Activated naive CD4-positive, alpha-beta T cell (primary cell): ENCODE results near the gene USP16.

Experiments
- DNase-seq, 4 experiments: peaks; one replicate each; lab custom pipeline; 2025; lab: John Stamatoyannopoulos, UW

USP16 gene

DNA sequence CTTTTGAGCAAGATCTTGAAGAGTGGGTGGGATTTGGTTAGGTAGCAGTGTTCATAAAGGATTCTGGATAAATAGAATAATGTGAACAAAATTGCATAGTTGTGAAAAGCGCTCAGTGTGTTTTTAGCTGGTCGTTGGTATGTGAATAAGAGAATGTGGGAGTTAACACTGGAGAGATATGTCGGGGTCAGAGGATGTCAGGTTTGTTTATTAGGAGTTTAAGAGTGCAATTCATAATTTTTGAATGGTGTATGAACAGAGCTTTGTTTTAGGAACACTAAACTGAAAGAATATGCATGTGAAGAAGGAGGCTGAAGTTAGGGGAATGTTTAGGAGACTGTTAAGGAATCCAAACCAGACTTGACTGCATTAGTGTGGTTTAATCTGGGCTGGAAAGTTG is 9.4 kb downstream of the USP16 start:
- no peak for DNase-seq

DNA sequence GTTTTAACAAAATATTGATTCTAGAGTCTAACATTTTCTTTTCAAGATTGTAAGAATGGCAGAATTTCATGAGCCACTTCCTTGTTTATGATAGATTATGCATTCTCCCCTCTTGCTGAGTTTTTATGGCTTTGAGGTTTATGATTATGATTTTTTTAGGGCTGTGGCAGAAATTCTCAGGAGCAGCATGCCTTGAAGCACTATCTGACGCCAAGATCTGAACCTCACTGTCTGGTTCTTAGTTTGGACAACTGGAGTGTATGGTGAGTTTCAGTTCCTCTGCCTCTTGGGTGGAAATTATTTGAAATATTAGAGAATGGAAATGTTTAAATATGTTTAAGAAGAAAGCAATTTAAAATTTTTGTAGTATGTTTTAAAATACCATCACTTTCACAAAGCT is 10.2 kb downstream of the USP16 start:
- DNase-seq: no peak

DNA sequence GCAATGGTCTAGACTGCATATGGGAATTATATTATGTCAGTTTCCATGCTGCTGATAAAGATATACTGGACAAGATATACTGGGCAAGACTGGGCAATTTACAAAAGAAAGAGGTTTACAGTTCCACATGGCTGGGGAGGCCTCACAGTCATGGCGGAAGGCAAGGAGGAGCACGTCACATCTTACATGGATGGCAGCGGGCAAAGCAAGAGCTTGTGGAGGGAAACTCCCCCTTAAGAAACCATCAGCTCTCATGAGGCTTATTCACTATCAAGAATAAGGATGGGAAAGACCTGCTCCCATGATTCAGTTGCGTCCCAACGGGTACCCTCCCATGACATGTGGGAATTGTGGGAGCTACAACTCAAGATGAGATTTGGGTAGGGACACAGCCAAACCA is 27.8 kb downstream of the USP16 start:
- no peak for DNase-seq

DNA sequence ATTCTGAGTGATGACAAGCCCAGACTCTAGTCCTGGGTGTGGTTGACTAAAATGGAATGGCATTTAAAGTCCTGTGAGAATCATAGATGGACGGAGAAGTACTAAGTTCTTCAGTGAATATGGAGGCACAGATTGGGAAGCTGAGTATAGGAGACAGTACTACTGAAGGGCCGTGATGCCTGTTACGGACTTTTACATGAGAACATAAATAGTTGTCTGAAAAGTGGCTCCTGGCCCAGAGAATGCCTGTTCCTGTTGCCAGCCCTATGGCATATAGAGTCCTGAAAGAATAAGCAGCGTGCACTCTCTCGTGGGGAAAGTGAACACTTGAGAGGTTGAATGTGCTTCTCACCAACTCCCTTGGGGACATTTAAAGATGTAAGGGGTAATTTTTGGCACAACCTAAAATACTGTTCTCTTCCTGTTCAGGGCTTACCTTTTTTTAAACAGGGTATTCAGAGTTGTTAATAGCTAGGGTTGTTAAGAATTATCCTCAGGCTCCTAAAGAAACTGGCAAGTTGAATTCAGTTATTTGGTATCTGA is 28.6 kb downstream of the USP16 start:
- DNase-seq: no peak

DNA sequence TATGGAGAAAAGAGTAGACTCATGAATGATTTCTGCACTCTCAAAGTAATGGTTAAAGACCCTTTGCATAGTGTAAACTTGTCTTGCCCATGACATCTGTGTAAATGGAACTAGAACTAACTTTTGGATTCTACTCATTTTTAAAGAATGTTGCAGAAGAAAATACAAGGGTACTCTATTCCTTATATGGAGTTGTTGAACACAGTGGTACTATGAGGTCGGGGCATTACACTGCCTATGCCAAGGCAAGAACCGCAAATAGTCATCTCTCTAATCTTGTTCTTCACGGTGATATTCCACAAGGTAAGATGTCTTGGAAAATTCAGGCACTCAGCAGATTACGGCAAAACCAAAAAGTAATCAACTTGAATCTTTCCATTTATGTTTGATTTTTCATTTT is 29.2 kb downstream of the USP16 start:
- no peak for DNase-seq

DNA sequence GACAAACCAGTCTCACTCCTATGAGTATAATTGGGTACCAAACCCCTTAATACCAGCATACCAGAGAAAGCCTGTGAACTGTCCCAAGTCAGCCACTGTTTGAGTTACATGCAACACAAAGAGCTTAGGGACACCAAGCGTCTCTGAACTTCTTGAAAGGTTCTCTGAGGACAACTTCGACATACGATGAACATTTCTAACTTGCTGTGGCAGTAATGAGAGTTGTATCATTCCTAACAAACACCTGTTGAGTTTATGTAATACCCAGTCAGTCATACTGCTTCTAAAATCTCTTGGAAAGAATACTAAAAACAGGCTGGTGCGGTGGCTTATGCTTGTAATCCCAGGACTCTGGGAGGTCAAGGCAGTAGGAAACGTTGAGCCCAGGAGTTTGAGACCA is 30.6 kb downstream of the USP16 start:
- no peak for DNase-seq

DNA sequence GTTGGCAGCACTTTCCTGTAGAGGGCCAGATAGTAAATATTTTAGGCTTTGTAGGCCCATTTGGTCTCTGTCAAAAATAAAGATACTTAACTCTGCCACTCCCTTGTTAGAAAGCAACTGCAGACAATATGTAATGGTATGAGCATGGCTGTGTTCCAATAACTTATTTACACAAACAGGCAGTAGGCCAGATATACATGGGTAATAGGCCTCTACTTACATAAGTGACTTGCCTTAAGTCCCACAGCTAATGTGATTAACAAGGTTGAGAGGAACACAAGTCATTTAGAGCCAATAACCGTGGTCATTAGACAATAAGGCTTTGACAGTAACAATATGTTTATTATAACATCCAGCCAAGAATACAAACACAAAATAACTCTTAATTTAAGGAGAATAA is 31.5 kb downstream of the USP16 start:
- DNase-seq: no peak

DNA sequence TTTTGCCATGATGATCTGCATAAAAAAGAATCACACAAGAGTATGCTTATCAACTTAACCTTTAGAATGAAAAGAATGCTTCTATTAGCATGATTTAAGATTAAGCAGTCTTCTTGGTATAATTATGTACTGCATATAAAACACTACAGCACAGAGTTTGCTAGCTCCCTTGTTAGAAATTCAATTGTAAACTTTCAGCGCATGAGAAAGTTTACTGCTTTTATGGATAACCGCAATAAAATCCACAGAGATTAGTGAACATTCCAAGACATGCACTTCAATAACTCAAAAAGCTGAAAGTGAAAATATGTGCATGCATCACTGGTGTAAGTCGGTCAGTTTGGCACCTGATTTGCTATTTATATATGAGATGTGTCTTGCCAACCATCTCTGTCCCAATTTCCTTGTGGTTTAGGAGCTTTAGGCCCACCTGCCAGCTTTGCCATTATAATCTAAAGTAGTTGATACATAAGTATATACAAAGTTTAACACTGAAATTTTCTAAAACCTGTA is 32.1 kb downstream of the USP16 start:
- DNase-seq: no peak

DNA sequence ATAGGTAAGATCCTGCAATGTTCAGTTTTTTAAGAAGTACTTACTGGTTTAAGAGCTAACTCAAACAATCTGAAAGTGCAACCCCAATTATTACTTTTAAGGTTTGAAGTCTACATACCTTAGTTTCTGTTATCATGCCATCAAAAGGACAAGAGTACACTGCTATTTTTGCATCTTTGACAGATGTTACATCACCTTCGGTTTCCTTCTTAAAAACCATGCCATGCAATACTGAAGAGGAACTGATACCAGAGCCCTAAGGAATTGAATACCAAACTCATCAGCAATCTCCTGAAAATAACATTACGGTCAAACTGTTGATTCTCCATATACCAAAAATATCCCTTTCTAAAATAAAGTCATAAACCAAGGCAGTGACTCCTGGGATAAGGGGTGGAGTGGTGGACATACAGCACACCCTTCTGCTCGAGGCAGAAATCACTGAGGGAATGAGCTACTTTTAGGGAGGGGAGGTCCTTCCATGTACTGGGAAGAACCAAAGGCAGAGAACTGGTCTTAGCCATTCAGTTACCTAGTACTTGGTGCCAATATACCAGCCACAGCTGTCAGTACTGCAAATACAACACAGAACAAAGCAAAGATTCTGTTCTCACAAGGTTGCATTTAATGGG is 40.5 kb downstream of the USP16 start:
- no peak for DNase-seq

DNA sequence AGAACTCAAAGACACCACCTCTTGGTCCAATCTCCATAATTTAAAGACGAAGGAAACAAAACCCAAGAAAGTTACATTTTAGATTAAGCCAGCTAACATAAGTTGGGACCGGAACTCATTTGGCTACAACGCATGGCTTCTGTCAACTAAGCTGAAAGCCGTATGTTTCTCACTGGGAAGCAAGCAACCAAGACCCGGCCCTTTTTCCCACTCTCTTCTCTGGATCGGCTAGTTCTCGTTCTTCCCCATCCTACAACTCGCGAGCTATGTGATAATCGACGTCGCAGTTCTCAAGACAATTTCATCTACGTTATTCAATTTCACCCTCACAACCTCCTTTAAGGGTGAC is 48.4 kb downstream of the USP16 start:
- no peak for DNase-seq

DNA sequence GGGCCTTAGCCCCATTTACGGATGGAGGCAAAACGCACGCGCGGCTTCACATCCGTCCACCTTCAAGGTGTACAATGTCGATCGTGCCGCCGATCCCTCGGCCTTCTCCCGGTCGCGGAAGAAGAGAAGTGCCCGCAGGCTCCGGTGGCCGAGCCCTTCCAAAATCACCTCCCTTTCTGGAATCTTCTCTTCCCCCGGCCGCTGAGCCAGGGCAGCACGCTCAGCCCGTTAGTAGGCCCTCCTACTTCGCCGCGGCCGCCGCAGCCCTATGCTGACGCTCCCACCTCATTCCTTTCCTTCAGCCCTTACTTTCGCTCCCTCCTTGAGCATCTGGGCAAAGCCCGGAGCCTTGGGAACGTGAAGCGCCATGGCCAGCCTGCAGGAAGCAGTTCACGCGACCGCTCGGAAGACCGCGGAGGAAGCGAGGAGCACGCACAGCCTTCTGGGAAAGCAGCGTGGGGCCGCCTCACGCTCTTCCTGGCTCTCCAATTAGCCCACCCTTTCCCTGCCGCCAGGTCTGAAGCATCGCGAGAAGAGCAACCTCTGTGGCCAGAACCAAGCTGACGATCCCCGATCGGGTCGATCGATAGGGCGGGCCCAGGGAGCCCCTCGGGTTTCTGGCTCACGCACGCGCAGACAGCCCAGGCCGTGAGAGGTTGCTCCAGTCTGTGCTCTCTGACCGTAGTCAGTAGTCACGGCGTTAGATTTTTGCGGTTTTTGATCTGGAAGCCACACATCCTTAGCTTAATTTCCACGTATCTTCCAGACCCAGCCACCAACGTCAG is 48.9 kb downstream of the USP16 start, which contains the start of gene CCT8:
CCT8 (minus strand) TSS at position 427 of the 785 bp plus-strand sequence; CDS start at position 369, 58 bp downstream.
- peak; percentile 89 to 96 (median 94) for DNase-seq

DNA sequence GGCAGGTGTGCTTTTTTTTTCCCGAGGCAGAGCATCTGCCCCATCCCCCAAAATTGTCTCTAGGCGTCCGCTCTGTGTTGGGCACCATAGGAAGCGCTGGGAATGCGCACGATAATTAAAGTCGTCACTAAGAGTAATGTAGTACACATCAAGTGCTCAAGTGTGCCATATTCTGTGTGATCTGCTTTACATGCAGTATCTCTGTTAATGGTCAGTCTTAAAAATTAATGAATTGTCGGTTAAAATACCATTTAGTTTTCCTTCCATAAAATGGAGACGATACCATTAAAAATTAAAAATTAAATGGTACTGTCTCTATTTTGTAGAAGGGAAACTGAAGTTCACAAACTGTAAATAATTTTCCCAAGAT is 49.5 kb downstream of the USP16 start:
- DNase-seq: no peak

DNA sequence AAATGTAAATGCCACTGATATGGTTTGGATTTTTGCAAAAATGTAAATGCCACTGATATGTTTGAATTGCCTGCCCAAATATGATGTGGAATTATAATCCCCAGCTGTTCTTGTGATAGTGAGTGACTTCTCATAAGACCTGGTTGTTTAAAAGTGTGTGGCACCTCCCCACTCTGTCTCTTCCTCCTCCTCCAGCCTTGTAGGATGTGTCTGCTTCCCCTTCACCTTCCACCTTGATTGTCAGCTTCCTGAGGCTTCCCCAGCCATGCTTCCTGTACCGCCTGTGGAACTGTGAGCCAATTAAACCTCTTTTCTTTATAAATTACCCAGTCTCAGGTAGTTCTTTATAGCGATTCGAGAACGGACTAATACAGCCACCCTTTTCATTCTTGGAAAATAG is 50.3 kb downstream of the USP16 start:
- no peak for DNase-seq

DNA sequence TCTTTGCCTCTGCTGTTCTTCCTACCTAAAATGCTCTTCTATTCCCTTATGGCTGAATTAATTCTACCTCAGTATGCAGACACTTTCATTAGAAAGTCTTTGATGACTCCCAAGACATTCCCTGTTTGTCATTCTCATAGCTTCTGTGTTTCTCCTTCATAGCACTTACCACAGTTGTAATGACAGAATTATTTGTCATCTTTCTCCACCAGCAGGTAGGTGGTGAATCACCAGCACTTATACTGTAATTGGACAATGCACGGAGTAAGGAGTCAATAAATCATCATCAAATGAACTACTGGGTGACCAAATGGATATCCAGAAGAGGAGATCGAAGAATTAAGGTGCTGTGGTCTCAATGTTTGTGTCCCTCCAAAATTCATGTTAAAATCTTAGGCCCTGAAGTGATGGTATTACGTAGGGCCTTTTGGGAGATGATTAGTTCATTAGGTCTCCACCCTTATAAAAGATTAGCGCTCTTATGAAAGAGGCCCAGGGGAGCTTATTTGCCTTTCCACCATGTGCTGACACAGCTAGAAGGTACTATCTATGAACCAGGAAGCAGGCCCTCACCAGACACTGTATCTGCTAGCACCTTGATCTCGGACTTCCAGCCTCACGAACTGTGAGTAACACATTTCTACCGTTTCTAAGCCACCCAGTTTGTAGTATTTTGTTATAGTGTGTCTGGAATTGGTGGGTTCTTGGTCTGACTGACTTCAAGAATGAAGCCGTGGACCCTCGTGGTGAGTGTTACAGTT is 51.4 kb downstream of the USP16 start:
- no peak for DNase-seq

DNA sequence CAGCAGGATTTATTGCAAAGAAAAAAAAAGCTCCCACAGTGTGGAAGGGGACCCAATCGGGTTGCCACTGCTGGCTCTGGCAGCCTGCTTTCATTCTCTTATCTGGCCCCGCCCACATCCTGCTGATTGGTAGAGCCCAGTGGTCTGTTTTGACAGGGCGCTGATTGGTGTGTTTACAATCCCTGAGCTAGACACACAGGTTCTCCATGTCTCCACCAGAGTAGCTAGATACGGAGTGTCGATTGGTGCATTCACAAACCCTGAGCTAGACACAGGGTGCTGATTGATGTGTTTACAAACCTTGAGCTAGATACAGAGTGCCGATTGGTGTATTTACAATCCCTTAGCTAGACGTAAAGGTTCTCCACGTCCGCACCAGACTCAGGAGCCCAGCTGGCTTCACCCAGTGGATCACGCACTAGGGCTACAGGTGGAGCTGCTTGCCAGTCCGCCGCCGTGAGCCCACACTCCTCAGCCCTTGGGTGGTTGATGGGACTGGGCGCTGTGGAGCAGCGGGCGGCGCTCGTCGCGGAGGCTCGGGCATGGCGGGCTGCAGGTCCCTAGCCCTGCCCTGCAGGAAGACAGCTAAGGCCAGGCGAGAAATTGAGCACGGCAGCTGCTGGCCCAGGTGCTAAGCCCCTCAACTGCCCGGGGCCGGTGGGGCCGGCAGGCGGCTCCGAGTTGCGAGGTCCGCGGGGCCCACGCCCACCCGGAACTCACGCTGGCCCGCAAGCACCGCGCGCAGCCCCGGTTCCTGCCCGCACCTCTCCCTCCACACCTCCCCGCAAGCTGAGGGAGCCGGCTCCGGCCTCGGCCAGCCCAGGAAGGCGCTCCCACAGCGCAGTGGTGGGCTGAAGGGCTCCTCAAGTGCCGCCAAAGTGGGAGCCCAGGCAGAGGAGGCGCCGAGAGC is 52.5 kb downstream of the USP16 start:
- peak; percentile 11 to 65 (median 44) for DNase-seq

DNA sequence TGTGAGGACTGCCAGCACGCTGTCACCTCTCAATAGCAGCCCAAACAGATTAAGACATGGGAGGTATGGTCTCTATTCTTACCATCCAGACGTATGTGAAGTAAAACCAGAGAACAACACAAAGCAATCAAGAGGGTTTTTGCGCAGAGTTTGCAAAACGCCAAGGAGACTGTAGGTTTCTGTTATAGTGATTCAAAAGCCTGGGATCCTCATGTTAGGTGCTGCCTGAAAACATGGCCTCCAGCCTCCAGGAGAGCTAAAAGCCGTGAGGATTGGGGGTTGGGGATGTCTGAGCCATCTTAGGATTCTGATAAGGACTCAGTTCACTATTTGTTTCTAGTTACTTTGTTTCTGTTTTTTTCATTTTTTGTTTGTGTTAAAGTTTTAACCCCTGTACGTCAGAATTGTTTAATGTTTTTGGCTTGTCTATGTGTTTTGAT is 53.2 kb downstream of the USP16 start:
- DNase-seq: no peak

DNA sequence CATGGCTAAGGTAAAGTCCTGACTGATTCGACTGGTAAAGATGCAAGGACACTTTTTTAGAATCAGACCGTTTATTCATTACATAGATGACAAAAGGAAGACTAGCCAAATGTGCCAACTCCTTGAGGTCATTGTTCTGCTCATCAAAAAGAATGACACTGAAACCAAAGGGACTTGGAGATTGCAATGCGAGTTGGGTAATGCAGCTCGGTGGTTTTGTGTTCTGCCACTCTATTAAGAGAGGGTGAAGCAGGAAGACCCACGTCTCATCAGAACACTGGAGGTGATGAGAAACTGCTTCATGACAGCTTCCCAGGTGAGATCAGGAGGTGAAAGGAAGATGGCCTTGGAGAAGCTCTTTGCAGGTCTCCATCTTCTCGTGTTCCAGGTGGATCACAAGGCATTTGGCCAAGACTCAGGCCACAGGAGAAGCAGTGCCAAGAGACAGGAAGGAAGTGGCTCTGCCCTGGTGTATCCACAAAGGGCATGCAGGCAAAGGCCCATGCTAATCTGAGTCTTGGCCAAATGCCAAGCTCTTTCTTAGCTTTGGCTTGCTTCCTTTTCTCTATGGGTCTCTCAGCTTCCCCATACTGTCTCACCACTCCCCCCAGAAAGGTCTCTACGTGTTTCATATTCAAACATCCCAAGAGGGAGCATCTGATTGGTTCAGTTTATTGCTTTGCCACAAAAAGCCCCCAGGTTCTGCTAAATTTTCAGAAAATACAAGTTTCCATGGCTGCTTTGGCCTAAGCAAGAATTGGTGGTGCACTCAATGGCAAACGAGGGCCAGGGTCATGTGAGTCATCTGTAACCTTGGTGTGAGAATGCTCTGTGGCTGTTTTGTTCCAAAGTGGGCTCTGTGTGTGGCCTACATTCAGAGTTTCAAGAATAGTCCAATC is 54.6 kb downstream of the USP16 start:
- DNase-seq: no peak

DNA sequence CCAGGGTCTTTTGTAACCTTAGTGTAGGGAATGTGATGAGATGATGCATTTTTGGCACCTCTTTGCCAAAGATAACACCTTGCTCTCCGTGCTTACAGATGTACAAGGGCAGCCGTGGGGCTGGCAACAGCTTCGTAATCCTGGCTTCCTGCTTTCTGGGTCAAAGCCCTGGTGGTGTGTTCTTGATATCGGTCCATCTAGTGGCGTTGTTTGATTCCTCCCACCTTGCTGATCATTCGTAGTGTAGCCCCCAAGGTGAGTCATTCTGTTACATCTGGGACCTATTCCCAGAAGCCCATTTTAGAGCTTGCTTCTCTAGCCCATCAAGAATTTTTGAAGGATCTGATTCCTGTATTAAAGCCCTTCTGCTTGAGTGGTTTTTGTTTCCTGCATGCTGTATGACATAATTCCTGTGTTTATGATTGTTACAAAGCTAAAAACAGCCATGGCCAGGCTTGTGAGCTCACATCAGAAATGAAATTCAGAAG is 56.0 kb downstream of the USP16 start:
- peak in 1 of 4 experiments; percentile 4 for DNase-seq

DNA sequence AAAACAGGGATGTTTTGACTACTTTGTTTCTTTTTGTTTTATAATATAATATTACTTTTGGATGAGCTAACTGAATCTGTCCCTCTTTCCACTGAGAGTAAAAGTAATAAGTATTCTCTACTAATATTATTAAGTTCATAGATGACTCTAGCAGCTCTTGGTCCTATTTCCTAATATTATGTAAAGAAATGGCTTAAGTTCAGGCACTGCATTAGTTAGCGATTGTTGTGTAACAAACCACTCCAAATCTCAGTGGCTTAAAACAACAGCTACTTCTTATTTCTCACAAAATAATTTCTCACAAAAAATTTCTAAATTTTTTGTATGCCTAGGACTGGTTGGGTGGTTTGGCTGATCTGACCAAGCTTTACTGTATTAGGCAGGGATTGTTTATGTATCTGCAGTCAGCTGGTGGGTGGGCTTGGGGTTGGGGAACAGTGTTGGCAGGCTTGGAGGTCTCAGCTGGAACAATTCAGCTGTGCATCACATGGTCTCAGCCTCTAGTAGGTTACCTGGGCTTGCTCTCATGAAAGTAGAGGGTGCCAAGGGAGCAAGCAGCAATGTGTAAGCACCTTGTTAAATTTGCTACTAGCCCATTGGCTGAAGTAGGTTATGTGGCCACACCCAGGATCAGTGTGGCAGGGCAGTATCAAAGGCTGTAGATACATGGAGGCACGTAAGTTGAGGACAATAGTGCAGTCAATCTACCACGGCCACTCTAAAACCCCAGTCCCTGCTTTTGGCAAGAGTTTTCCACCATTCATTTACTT is 57.8 kb downstream of the USP16 start:
- DNase-seq: no peak
